ENCODE results near the gene MRGPRX2.

MRGPRX2 gene

DNA sequence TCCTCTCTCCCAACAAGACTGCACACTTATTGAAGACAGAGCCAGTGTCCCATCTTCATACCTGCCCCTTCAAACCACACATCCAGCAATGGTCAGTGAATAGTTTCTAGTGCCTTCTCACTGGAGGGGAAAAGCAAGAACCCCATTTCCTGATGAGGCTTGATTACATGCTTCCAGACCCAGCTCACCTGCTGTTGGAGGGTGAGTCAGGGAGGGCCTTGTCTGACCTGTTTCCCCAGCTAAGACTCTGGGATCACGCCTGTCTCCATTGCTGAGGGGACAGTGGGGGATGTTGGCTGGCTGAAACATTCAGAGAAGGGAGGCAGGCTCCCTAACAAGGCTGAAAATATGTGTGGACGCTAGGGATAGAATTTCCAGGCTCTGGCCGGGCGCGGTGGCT lies 28.9 kb upstream of the MRGPRX2 start:
- Histone ChIP-seq H3K9me3 (replicated peaks; ENCODE audit: insufficient read depth, low read length) (no peaks in the 10 kb centered on the region), H3K4me3 (ENCODE audit: low read length) (no peak overlapping the region), H3K27me3 (replicated peaks; ENCODE audit: insufficient read depth, low read length) (no peaks in the 10 kb centered on the region), H3K4me2 (ENCODE audit: low read depth, low read length) (no peak overlapping the region), H3F3A (ENCODE audit: insufficient read depth, low read length) (no peaks in the 10 kb centered on the region), H2AFZ (ENCODE audit: low read length) (no peak overlapping the region), H3K9me2 (replicated peaks; ENCODE audit: insufficient read depth, low read length) (no peaks in the 10 kb centered on the region), H3K36me3 (replicated peaks; ENCODE audit: insufficient read depth, low read length) (no peaks in the 10 kb centered on the region), H3K79me2 (ENCODE audit: low read length) (no peaks in the 10 kb centered on the region), H3K27ac (ENCODE audit: low read length) (no peak overlapping the region), H3K4me1 (ENCODE audit: low read length) (no peaks in the 10 kb centered on the region), H3K9ac (ENCODE audit: low read length) (no peak overlapping the region), H4K20me1 (ENCODE audit: insufficient read depth, low read length) (no peaks in the 10 kb centered on the region)
- DNase-seq, result no peak
- TF ChIP-seq EZH2phosphoT487 (IDR thresholded peaks at IDR 0.05; ENCODE audit: low read length) (no peak), EZH2 (optimal IDR thresholded peaks at IDR 0.05; ENCODE audit: low read depth, low read length) (no peak)
- TF ChIP-seq, protein P1, sequence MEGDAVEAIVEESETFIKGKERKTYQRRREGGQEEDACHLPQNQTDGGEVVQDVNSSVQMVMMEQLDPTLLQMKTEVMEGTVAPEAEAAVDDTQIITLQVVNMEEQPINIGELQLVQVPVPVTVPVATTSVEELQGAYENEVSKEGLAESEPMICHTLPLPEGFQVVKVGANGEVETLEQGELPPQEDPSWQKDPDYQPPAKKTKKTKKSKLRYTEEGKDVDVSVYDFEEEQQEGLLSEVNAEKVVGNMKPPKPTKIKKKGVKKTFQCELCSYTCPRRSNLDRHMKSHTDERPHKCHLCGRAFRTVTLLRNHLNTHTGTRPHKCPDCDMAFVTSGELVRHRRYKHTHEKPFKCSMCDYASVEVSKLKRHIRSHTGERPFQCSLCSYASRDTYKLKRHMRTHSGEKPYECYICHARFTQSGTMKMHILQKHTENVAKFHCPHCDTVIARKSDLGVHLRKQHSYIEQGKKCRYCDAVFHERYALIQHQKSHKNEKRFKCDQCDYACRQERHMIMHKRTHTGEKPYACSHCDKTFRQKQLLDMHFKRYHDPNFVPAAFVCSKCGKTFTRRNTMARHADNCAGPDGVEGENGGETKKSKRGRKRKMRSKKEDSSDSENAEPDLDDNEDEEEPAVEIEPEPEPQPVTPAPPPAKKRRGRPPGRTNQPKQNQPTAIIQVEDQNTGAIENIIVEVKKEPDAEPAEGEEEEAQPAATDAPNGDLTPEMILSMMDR (IDR thresholded peaks at IDR 0.05; ENCODE audit: low read length), result no peak

DNA sequence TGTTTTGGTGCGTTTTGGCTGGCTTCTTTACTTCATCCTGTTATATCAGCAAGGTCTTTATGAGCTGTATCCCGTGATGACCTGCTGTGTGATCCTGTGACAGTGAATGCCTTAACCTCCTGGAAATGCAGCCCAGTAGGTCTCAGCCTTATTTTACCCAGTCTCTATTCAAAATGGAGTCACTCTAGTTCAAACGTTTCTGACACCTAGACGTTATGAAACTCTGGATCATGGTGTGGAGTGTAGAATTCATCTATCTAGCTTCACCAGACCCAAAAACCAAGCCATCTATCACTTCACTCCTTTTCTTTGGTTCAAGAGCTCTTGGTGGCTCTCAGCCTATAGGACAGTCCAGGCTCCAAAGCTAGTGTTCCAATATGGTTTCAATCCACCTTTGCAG lies 28.3 kb upstream of the MRGPRX2 start:
- no peaks in the 10 kb centered on the region for H3K36me3 ChIP-seq (replicated peaks; ENCODE audit: insufficient read depth, low read length)
- H3K27ac ChIP-seq (ENCODE audit: low read length), result no peak overlapping the region
- no peaks in the 10 kb centered on the region for H3K27me3 ChIP-seq (replicated peaks; ENCODE audit: insufficient read depth, low read length)
- DNase-seq, result no peak
- H3K4me3 ChIP-seq (ENCODE audit: low read length), result no peak overlapping the region
- no peak overlapping the region for H2AFZ ChIP-seq (ENCODE audit: low read length)
- H4K20me1 ChIP-seq (ENCODE audit: insufficient read depth, low read length), result no peaks in the 10 kb centered on the region
- H3K9ac ChIP-seq (ENCODE audit: low read length), result no peak overlapping the region
- TF ChIP-seq, protein P1 (IDR thresholded peaks at IDR 0.05; ENCODE audit: low read length), result no peak
- TF ChIP-seq EZH2phosphoT487 (IDR thresholded peaks at IDR 0.05; ENCODE audit: low read length), result no peak
- no peak for TF ChIP-seq EZH2 (optimal IDR thresholded peaks at IDR 0.05; ENCODE audit: low read depth, low read length)
- H3F3A ChIP-seq (ENCODE audit: insufficient read depth, low read length), result no peaks in the 10 kb centered on the region
- no peak overlapping the region for H3K4me2 ChIP-seq (ENCODE audit: low read depth, low read length)
- no peaks in the 10 kb centered on the region for H3K9me2 ChIP-seq (replicated peaks; ENCODE audit: insufficient read depth, low read length)
- no peaks in the 10 kb centered on the region for H3K9me3 ChIP-seq (replicated peaks; ENCODE audit: insufficient read depth, low read length)
- no peaks in the 10 kb centered on the region for H3K4me1 ChIP-seq (ENCODE audit: low read length)
- no peaks in the 10 kb centered on the region for H3K79me2 ChIP-seq (ENCODE audit: low read length)

DNA sequence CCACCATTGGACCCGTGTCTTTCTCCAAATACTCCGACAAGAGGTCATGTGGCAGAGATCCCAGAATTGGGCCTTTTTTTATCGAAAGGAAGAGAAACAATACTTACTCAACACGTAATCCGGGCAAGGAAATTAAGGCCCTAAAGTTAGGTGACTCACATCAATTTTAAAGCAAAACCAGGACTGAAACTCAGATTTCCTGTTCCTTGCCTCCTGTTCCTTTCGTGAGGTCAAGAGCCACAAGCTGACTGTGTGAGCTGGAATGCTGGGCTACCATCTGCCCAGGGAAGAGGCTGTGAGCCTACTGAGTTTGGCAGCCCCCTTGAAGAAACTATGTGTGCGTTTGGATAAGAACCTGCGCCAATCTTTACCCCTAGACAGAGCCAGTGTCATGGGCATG lies 27.1 kb upstream of the MRGPRX2 start:
- H3K27me3 ChIP-seq (replicated peaks; ENCODE audit: insufficient read depth, low read length), result no peaks in the 10 kb centered on the region
- H3F3A ChIP-seq (ENCODE audit: insufficient read depth, low read length), result no peaks in the 10 kb centered on the region
- H3K4me2 ChIP-seq (ENCODE audit: low read depth, low read length), result no peak overlapping the region
- no peaks in the 10 kb centered on the region for H3K4me1 ChIP-seq (ENCODE audit: low read length)
- no peak overlapping the region for H2AFZ ChIP-seq (ENCODE audit: low read length)
- no peaks in the 10 kb centered on the region for H3K9me3 ChIP-seq (replicated peaks; ENCODE audit: insufficient read depth, low read length)
- no peaks in the 10 kb centered on the region for H4K20me1 ChIP-seq (ENCODE audit: insufficient read depth, low read length)
- H3K9me2 ChIP-seq (replicated peaks; ENCODE audit: insufficient read depth, low read length), result no peaks in the 10 kb centered on the region
- no peak overlapping the region for H3K4me3 ChIP-seq (ENCODE audit: low read length)
- H3K79me2 ChIP-seq (ENCODE audit: low read length), result no peaks in the 10 kb centered on the region
- DNase-seq, result no peak
- H3K36me3 ChIP-seq (replicated peaks; ENCODE audit: insufficient read depth, low read length), result no peaks in the 10 kb centered on the region
- H3K9ac ChIP-seq (ENCODE audit: low read length), result no peak overlapping the region
- TF ChIP-seq, protein P1 (IDR thresholded peaks at IDR 0.05; ENCODE audit: low read length), result no peak
- TF ChIP-seq EZH2phosphoT487 (IDR thresholded peaks at IDR 0.05; ENCODE audit: low read length), result no peak
- no peak for TF ChIP-seq EZH2 (optimal IDR thresholded peaks at IDR 0.05; ENCODE audit: low read depth, low read length)
- H3K27ac ChIP-seq (ENCODE audit: low read length), result no peak overlapping the region
